Mesendoderm (in vitro differentiated cells): ENCODE measurements around the gene SIRT5.

Source experiments
- DNase-seq: peaks from one replicate; pipeline ENCODE4 v3.0.0; 2013
- H2AK5ac ChIP-seq: 2 replicates; pipeline ENCODE4 v1.6.1; 2013; ENCODE audit warnings: low read length, inconsistent platforms
- H2BK120ac ChIP-seq: 2 replicates; pipeline ENCODE4 v1.6.1; 2013; ENCODE audit warnings: low read depth, mild to moderate bottlenecking, low read length, moderate library complexity, mixed read lengths
- H2BK15ac ChIP-seq: replicated peaks from 2 replicates; pipeline ENCODE4 v1.6.1; 2013; ENCODE audit warnings: low read depth, mild to moderate bottlenecking, moderate library complexity
- H2BK5ac ChIP-seq: 2 replicates; pipeline ENCODE4 v1.6.1; 2013; ENCODE audit warnings: low read length, inconsistent platforms
- H3K18ac ChIP-seq: 2 replicates; pipeline ENCODE4 v1.6.1; 2013; ENCODE audit warnings: mild to moderate bottlenecking, low read length, mixed read lengths
- H3K23ac ChIP-seq: one replicate; pipeline ENCODE4 v1.6.1; 2013; ENCODE audit warnings: low read length
- H3K27ac ChIP-seq: 2 replicates; pipeline ENCODE4 v1.5.1; 2013; ENCODE audit warnings: low read depth, mild to moderate bottlenecking, inconsistent platforms, low read length, moderate library complexity
- H3K27me3 ChIP-seq: 2 replicates; pipeline ENCODE4 v1.6.1; 2013; ENCODE audit warnings: low read length, control low read depth, mild to moderate bottlenecking, inconsistent platforms; ENCODE audit not compliant: insufficient read depth, poor library complexity
- H3K36me3 ChIP-seq: 2 replicates; pipeline ENCODE4 v1.6.1; 2013; ENCODE audit warnings: low read length, inconsistent platforms; ENCODE audit not compliant: control insufficient read depth, insufficient read depth
- H3K4ac ChIP-seq: one replicate; pipeline ENCODE4 v1.6.1; 2013; ENCODE audit warnings: low read depth, mild to moderate bottlenecking, low read length, moderate library complexity
- H3K4me1 ChIP-seq: 2 replicates; pipeline ENCODE4 v1.6.1; 2013; ENCODE audit warnings: low read depth, low read length, inconsistent platforms; ENCODE audit not compliant: control insufficient read depth
- H3K4me2 ChIP-seq: 2 replicates; pipeline ENCODE4 v1.6.1; 2013; ENCODE audit warnings: low read length
- H3K4me3 ChIP-seq: 2 replicates; pipeline ENCODE4 v1.5.1; 2013; ENCODE audit warnings: mild to moderate bottlenecking, low read length
- H3K56ac ChIP-seq: one replicate; pipeline ENCODE4 v1.6.1; 2013; ENCODE audit warnings: low read length
- H3K79me1 ChIP-seq: 2 replicates; pipeline ENCODE4 v1.6.1; 2013; ENCODE audit warnings: low read length, inconsistent platforms
- H3K79me2 ChIP-seq: 2 replicates; pipeline ENCODE4 v1.6.1; 2013; ENCODE audit warnings: mild to moderate bottlenecking, low read length; ENCODE audit not compliant: control insufficient read depth, insufficient read depth
- H3K9ac ChIP-seq: 2 replicates; pipeline ENCODE4 v1.6.1; 2013; ENCODE audit warnings: low read length, inconsistent platforms
- H4K5ac ChIP-seq: one replicate; pipeline ENCODE4 v1.6.1; 2013; ENCODE audit warnings: low read length
- H4K8ac ChIP-seq: one replicate; pipeline ENCODE4 v1.6.1; 2013; ENCODE audit warnings: low read depth, mild to moderate bottlenecking, control low read depth, low read length, moderate library complexity
- WGBS: extraction: QIAGEN DNeasy Blood & Tissue Kit; methylation state at CpG from one replicate; pipeline ENCODE4 v1.1.7; 2013; ENCODE audit warnings: low lambda C conversion rate, missing lambda C conversion rate; ENCODE audit not compliant: insufficient coverage; ENCODE audit errors: extremely low coverage; 5-methylcytosine and 5-hydroxymethylcytosine counted together

Gene SIRT5

GRCh38 chr6:13537527-13537897 lies 36.9 kb upstream of the SIRT5 start:
- no peak overlapping the region for H3K4me3 ChIP-seq
- peaks cover 5% of the 10 kb centered on the region for H3K4me1 ChIP-seq
- H2BK5ac ChIP-seq = no peak overlapping the region
- H3K79me2 ChIP-seq = no peaks in the 10 kb centered on the region
- no peak for DNase-seq
- no peak overlapping the region for H3K9ac ChIP-seq
- no peak overlapping the region for H3K18ac ChIP-seq
- H2BK120ac ChIP-seq = no peak overlapping the region
- H3K23ac ChIP-seq = no peak overlapping the region
- H2AK5ac ChIP-seq = no peak overlapping the region
- WGBS = no CpG with 5 or more reads among the region's 2 CpGs
- H4K5ac ChIP-seq = no peak overlapping the region
- no peaks in the 10 kb centered on the region for H3K27me3 ChIP-seq
- no peak overlapping the region for H2BK15ac ChIP-seq
- H3K27ac ChIP-seq = no peak overlapping the region
- H3K4ac ChIP-seq = no peak overlapping the region
- H3K79me1 ChIP-seq = no peaks in the 10 kb centered on the region
- H4K8ac ChIP-seq = no peak overlapping the region
- no peak overlapping the region for H3K4me2 ChIP-seq
- H3K56ac ChIP-seq = no peak overlapping the region
- H3K36me3 ChIP-seq = no peaks in the 10 kb centered on the region

- H3K9ac ChIP-seq = no peak overlapping the region
- H3K4ac ChIP-seq = no peak overlapping the region
- no peaks in the 10 kb centered on the region for H3K27me3 ChIP-seq
- H4K5ac ChIP-seq = no peak overlapping the region
- no CpG with 5 or more reads among the region's 2 CpGs for WGBS
- H3K36me3 ChIP-seq = no peaks in the 10 kb centered on the region
- peaks cover 2% of the 10 kb centered on the region for H3K4me1 ChIP-seq
- peak; percentile 57 for DNase-seq
- no peak overlapping the region for H2AK5ac ChIP-seq
- no peak overlapping the region for H2BK120ac ChIP-seq
- no peak overlapping the region for H3K56ac ChIP-seq
- no peak overlapping the region for H2BK5ac ChIP-seq
- H2BK15ac ChIP-seq = no peak overlapping the region
- no peak overlapping the region for H3K4me2 ChIP-seq
- H3K27ac ChIP-seq = no peak overlapping the region
- no peak overlapping the region for H4K8ac ChIP-seq
- H3K79me1 ChIP-seq = no peaks in the 10 kb centered on the region
- no peak overlapping the region for H3K23ac ChIP-seq
- no peak overlapping the region for H3K18ac ChIP-seq
- no peaks in the 10 kb centered on the region for H3K79me2 ChIP-seq
- no peak overlapping the region for H3K4me3 ChIP-seq
These were observed 36.3 kb upstream of the SIRT5 start for GRCh38 chr6:13538084-13538483.

- Histone ChIP-seq H3K36me3 (no peaks in the 10 kb centered on the region), H4K5ac (no peak overlapping the region), H3K27ac (no peak overlapping the region), H3K4me1 (peaks cover 2% of the 10 kb centered on the region), H2BK15ac (no peak overlapping the region), H3K27me3 (no peaks in the 10 kb centered on the region), H4K8ac (no peak overlapping the region), H2BK5ac (peak overlapping the region; percentile 46), H3K4ac (no peak overlapping the region), H3K18ac (no peak overlapping the region), H3K56ac (peak overlapping the region; percentile 51), H3K4me2 (no peak overlapping the region), H3K79me2 (no peaks in the 10 kb centered on the region), H2AK5ac (no peak overlapping the region), H3K9ac (no peak overlapping the region), H3K23ac (no peak overlapping the region), H3K4me3 (no peak overlapping the region), H3K79me1 (no peaks in the 10 kb centered on the region), H2BK120ac (no peak overlapping the region)
- peak; percentile 84 for DNase-seq
- WGBS = no CpG with 5 or more reads among the region's 3 CpGs
These were observed 35.8 kb upstream of the SIRT5 start for GRCh38 chr6:13538600-13538999.

GRCh38 chr6:13539572-13539971 lies 34.8 kb upstream of the SIRT5 start:
- H3K23ac ChIP-seq = no peak overlapping the region
- H3K27ac ChIP-seq = no peak overlapping the region
- H3K79me1 ChIP-seq = no peaks in the 10 kb centered on the region
- no peak overlapping the region for H3K56ac ChIP-seq
- no peak overlapping the region for H2BK5ac ChIP-seq
- H3K4ac ChIP-seq = no peak overlapping the region
- no peak overlapping the region for H3K18ac ChIP-seq
- no peak overlapping the region for H3K4me2 ChIP-seq
- H3K27me3 ChIP-seq = no peaks in the 10 kb centered on the region
- H3K4me3 ChIP-seq = no peak overlapping the region
- no peak overlapping the region for H3K9ac ChIP-seq
- no peak overlapping the region for H2BK15ac ChIP-seq
- H2AK5ac ChIP-seq = no peak overlapping the region
- no CpG with 5 or more reads among the region's 1 CpG for WGBS
- no peaks in the 10 kb centered on the region for H3K36me3 ChIP-seq
- H3K4me1 ChIP-seq = peaks cover 2% of the 10 kb centered on the region
- no peak overlapping the region for H4K8ac ChIP-seq
- DNase-seq = no peak
- H2BK120ac ChIP-seq = no peak overlapping the region
- H4K5ac ChIP-seq = no peak overlapping the region
- no peaks in the 10 kb centered on the region for H3K79me2 ChIP-seq

- H3K79me2 ChIP-seq = no peaks in the 10 kb centered on the region
These were observed 32.9 kb upstream of the SIRT5 start for GRCh38 chr6:13541496-13541895.

GRCh38 chr6:13544454-13545186 lies 29.8 kb upstream of the SIRT5 start:
- no peaks in the 10 kb centered on the region for H3K27me3 ChIP-seq
- H4K5ac ChIP-seq = no peak overlapping the region
- H3K4me2 ChIP-seq = no peak overlapping the region
- no peak overlapping the region for H2BK5ac ChIP-seq
- no CpG with 5 or more reads among the region's 11 CpGs for WGBS
- H2BK120ac ChIP-seq = no peak overlapping the region
- H3K18ac ChIP-seq = no peak overlapping the region
- H4K8ac ChIP-seq = no peak overlapping the region
- no peak overlapping the region for H2AK5ac ChIP-seq
- no peak overlapping the region for H3K56ac ChIP-seq
- H3K23ac ChIP-seq = no peak overlapping the region
- no peak overlapping the region for H2BK15ac ChIP-seq
- no peak overlapping the region for H3K9ac ChIP-seq
- no peaks in the 10 kb centered on the region for H3K79me2 ChIP-seq
- DNase-seq = no peak
- H3K79me1 ChIP-seq = no peaks in the 10 kb centered on the region
- no peak overlapping the region for H3K27ac ChIP-seq
- peaks cover 8% of the 10 kb centered on the region for H3K4me1 ChIP-seq
- no peaks in the 10 kb centered on the region for H3K36me3 ChIP-seq
- no peak overlapping the region for H3K4ac ChIP-seq
- H3K4me3 ChIP-seq = no peak overlapping the region

More at GRCh38 chr6:13541496-13541895, 32.9 kb upstream of the SIRT5 start:
- no peak overlapping the region for H4K5ac ChIP-seq
- peaks cover 6% of the 10 kb centered on the region for H3K4me1 ChIP-seq
- H2BK15ac ChIP-seq = no peak overlapping the region
- no peak overlapping the region for H3K9ac ChIP-seq
- no peak overlapping the region for H2BK5ac ChIP-seq
- no peak overlapping the region for H3K23ac ChIP-seq
- H4K8ac ChIP-seq = no peak overlapping the region
- no peak overlapping the region for H3K56ac ChIP-seq
- no peak overlapping the region for H3K4ac ChIP-seq
- no CpG with 5 or more reads among the region's 35 CpGs for WGBS
- H3K36me3 ChIP-seq = no peaks in the 10 kb centered on the region
- no peaks in the 10 kb centered on the region for H3K79me1 ChIP-seq
- H2AK5ac ChIP-seq = no peak overlapping the region
- no peak overlapping the region for H3K18ac ChIP-seq
- H3K4me3 ChIP-seq = no peak overlapping the region
- no peak overlapping the region for H3K4me2 ChIP-seq
- H3K27ac ChIP-seq = no peak overlapping the region
- no peaks in the 10 kb centered on the region for H3K27me3 ChIP-seq
- DNase-seq = no peak
- no peak overlapping the region for H2BK120ac ChIP-seq
